HG02763 (cell line): ENCODE results near the gene COL15A1.

ENCODE experiments used
- ATAC-seq: cut with Tn5 transposase; IDR thresholded peaks from one replicate; pipeline ENCODE4 v1.9.1; 2021; ENCODE audit warnings: mild to moderate bottlenecking, moderate library complexity; ENCODE audit not compliant: unreplicated experiment

Gene COL15A1

DNA sequence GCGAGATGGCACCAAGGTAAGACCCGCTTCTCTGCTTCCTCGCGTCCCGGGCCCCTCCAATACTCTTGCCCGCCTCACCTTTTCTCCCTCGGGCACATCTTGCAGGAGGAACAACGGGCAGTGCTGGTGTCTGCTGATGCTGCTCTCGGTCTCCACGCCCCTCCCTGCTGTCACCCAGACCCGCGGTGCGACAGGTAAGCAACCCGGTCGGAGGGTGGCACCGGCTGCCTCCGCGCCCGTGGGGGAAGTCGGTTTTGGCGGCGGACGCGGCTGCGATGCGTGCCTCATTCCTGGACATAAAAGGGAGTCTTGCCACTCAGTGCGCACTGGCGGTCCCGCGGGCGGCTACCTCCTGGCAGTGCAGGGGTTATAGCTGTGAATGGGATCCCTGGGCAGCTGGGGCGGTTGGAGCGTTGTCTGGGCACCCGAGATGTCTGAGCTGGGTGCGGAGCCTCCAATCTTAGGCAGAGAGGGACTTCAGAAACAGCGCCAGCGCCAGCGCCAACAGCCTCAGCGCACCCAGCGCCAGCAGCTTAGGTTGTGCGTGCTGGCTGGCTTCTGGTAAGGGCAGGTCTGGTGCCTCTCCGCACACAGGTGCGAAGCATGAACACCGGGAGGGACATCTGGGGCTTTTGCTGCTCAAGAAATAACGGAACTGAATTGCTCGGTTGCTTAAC is 488 bp downstream of the COL15A1 start:
- no peak for ATAC-seq

DNA sequence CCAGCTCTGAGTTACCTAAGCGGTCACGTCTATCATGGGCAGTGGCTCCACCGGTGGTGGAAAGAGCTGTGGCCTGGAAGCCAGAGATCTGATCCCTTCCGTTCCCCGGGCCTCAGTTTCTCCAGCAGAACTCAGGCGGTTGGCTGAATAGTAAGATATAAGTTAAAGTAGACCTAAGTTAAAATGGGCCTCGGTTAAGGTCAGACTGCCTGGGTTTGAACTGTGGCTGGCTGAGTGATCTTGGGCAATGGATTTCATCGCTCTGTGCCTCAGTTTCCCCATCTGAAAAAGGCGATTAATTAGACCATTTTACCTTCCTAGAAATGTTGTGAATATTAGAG is 997 bp downstream of the COL15A1 start:
- no peak for ATAC-seq

DNA sequence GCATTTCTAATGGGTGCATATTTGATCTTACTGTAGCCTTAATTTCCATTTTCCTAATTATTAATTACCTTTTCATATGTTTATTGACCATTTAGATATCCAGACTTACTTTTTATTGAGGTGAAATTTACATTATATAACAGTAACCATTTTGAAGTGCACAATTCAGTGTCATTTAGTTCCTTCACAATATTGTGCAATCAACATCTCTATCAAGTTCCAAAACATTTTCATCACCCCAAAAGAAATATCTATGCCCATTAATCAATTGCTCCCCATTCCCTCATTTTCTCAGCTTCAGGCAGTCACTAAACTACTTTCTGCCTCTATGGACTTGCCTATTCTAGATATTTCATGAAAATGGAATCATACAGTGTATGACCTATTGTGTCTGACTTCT is 5.9 kb downstream of the COL15A1 start:
- ATAC-seq = no peak

DNA sequence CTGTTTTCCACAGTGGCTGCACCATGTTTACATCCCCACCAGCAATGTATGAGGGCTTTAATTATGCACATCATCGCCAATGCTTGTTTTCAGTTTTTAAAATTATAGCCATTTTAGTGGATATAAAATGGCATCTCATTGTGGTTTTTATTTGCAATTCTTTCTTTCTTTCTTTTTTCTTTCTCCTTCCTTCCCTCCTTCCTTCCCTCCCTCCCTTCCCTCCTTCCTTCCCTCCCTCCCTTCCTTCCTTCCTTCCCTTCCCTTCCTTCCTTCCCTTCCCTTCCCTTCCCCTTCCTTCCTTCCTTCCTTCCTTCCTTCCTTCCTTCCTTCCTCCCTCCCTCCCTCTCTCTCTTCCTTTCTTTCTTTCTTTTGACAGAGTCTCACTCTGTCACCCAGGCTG is 6.6 kb downstream of the COL15A1 start:
- ATAC-seq = no peak

DNA sequence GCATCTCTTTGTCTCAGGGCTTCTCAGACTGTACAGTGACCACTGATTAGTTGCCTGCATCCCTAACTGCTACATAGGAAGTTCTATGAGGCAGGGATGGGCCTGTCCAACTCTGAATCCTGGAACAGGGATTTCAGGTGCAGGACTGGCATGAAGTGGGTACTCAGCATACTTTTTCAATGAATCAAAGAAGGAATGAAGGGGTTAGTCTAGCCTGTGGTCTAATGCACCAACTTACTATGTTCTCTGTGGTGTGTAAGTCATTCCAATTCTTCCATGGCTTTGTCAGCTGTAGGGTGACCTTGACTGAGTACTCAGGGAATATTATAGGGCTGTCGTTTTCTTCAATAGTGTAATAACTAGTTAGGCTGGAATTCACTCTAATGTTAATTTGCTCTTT is 8.3 kb downstream of the COL15A1 start:
- ATAC-seq = no peak

DNA sequence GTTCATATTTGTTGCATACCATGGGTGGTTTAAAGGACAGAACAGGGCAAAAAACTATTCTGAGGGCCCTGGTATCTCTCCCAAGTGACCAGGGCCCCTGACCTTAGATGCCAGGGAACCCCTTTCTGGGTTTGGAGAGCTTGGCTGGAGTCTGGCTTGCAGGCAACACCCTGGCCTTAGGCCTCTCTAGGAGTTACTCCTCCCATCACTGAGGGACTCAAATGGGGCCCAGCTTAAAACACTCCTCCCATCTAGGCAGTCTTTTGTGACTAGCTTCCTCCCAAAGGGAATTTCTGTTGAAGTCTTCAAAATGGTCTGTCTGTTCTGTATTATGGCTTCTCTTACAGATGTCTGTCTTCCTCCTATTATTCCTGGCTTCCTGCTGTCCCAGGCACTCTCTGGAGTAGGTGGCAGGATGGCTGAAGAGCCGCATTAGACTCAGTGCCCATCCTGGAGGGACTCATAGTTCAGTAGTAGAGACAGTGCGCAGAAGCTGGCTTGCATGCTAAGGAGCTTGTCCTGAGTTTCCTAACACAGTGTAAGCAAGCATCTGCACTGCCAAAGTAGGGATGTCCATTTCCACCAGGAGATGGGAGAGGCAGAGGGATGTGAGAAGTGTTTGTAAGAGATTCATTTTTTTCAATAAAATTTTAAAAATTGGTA is 10.0 kb downstream of the COL15A1 start:
- ATAC-seq = no peak

DNA sequence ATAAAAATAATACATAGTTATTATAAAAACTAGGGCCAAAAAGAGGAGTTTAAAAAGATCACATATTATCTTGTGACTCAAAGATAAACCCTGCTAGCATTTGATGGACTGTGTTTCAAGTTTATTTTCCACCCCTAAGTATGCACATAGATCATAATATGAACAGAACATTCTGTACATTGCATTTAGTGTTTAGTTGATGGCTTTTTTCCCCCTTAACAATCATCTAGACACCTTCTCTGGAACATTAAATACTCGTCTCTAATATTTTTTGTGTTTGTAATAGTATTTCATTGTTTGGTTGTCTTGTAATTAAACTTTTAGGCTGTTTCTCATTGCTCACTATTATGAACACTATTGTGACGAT is 10.5 kb downstream of the COL15A1 start:
- ATAC-seq = no peak

DNA sequence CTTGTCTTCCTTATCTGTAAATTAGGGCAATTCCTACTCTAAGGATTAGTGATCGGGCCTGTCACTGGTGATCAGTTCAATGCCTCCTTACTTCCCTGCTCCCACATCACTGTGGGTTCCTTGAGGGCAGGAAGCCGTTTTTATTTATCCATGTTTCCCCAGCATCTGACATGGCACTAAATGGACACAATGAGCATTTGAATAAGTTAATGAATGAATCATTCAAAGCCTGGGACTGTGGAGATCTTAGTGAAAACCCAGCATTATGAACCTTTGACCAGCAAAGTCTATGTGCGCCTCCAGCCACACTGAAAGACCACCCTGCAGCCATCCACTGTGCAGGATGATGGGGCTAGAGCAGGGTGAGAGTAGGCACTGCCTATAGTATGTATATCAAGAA is 11.6 kb downstream of the COL15A1 start:
- ATAC-seq = no peak

DNA sequence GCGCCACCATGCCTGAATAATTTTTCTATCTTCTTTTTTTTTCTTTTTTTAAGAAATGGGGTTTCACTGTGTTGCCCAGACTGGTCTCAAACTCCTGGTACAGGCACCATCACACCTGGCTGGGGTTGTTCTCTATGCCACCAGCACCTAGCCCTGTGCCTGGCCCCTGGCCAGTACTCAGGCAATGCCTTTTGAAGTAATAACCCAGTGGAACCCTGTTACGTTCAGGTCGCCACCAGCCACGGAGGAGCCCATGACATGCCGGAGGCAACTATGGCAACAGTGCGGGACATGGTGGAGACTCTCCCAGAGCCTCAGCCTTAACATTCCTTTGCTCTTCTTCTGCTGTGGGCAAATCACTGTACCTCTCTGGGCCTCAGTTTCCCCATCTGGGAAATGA is 14.1 kb downstream of the COL15A1 start:
- no peak for ATAC-seq

DNA sequence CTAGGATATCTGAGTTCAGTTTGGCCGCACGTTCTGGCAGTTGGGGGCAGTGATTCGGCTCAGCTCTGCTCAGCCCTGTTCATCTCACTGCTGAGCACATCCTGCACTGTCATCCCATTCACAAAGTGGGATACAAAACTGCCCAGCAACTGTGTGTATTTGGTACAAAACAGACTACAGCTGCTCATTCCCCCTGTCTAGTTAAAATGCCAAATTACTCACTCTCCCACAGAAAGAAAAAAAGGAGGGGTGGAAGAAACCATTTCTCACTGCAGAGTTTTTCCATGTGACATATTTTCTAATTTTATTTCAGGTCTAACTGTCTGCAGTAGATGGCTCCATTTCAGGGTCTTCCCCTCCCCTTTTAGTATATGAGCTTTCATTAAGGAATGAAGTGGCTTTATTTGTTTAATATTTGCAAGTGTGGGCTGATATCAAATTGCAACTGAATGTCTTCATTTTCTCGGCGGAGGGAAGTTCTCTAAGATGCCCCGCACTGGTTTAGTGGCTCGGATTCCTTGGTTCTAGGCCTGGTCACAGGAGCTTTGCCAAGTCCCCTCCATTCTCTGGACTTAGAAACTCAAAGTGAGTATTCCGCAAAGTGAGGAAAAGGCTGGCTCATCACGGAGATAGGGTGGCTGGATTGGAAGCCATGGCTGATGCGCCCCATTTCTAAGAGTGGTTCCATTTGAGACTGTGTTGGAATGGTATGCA is 14.7 kb downstream of the COL15A1 start:
- ATAC-seq = no peak

DNA sequence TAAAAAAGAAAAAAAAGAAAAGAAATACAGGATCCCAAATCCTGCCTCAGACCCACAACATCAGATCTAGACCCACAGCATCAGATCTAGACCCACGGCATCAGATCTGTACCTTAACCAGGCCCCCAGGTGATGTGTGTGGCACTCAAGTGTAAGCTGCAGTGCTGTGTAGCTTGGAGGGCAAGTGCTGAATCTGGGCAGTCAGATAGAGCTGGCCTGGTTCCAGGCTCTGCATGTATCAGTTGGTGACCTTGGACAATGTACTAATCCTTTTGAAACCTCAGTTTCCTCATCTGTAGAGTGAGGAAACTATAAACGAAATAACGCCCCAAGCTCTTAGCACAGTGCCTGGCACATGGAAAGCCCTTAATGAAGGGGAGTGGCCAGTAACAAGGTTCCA is 16.7 kb downstream of the COL15A1 start:
- no peak for ATAC-seq

DNA sequence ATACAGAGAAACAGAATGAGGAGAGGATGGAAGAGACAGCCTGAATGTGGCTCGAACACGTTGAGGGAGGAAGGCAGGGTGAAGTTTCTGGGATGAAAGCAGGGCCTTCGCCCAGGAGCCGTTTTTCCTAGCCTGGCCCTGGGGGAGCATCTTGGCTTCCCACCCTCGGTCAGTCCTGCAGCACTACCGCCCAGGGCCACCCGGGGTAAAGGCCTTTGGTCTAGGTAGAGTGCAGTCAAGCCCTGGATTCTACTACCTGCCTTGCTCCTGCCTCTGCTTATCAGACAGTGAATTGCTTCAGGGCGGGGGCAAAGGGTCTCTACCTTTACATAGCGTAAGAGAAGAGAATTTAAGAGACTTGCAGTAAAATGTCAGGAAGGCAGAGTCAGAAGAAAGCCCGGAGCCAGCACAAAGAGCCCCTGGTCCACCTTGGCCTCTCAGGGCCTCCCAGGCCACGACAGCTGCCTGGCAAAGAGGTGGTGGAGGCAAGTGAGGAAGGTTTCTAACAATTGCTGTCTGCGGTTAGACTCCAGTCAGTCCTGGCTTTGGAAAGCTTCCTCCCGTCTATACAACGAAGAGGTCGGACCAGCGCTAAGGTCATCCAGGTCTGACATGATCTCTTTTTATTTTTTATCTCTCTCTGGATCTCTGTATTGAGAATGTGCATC is 17.9 kb downstream of the COL15A1 start:
- no peak for ATAC-seq

DNA sequence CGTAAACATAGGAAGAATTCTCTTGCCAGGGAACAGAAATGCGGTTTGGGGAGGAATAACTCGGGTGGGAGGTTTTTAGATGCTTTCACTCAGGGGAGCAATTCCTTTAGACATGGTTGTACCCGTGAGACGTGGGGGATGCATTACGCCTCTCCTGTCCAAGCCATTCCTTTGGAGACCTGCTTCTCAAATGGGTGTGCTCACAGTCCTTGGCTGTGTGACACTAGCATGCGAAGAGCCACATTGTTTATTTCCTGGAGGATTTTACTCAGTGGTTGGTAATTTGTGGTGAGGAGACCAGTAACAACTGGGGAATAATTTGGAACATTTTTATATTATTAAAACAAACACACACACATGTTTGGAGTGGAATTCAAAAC is 18.5 kb downstream of the COL15A1 start:
- ATAC-seq = no peak

DNA sequence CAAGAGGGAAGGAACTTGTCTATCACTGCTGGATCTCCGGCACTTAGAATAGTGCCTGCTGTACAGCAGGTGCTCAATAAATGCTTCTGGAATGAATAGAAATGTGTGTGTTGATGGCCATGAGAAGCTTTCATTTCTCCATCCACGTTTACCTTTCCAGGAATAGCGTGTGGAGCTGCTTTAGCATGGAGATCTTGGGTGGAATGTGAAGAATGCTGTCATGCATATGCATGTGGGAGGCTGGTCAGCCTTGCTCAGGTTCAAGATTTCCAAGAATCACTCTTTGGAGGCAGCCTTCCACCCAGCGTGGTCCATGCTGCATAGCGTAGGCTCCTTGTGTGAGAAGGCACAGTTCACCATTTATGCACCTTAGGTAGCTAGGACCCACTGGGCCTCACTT is 19.2 kb downstream of the COL15A1 start:
- ATAC-seq = no peak

DNA sequence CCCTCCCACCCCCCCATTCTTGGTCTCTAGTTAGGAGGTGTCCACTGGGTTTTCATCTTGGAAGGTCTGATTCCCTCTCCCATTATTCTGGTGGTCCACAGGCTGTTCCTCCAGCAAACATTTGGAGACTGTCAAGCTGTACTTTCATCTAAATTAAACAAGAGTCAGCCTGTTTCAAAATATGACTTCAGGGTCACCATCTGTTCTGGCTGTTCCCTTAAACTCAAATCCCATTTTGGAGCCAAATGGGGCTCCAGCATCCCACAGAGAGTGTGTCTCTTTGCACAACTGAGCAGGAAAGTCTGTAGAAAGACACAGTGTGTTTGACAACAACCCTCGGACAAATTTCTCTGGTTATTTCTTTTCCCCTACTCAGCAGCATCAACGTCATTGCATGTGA is 20.5 kb downstream of the COL15A1 start:
- no peak for ATAC-seq

DNA sequence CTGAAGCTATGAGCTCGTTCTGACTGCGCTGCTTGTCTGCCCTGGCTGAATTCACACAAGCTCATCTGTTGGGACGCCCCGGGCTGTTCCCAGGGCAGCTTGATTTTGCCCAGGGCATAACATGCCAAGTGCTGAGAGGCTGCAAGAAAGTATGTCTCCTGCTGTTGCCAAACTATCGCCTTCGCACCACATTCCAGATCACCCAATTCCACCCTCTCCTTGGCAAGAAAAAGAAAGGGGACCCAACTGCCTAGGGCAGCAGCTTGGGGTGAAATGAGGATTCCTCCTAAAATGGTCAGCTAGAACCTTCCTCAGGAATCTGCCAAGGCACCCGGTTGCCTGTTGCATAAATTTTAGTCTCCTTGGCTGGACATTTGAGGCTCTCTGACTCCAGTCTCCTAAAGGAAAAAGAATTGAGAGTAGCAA is 21.2 kb downstream of the COL15A1 start:
- no peak for ATAC-seq

DNA sequence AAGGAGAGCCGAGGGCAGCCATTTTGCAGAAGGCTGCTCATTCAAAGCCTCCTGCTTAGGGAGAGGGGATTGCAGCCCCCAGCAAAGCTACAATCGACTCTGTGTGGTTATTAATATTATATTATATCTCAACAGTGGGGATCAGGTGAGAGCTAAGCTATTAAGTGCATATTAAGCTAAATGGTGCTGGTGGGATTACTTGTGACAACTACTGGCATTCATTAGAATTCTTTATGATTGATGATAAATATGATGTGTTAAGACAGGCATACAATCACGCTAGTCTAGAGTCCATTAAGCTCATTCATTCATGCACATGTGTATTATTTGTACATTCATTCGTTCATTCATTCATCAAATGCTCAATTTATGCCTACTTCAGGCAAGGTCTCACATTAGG is 23.0 kb downstream of the COL15A1 start:
- ATAC-seq = no peak

DNA sequence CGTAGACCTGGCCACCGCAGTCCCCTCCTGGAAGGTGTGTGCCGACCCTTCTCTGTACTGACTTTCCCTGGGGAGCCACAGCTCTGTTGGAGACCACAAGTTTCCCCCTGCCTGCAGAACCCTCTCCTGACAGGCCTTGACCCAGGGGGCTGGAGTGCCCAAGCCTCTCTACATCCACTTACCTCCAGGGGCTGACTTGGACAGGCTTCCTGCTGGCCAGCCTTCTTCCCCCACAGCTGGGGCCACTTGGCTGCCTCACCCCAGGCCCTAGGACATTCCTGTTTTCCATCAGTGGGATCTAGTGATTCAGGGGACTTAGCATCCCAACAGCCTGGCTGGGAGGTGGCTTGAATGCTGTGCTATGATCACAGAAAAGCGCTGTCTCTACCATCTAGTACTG is 23.6 kb downstream of the COL15A1 start:
- no peak for ATAC-seq

DNA sequence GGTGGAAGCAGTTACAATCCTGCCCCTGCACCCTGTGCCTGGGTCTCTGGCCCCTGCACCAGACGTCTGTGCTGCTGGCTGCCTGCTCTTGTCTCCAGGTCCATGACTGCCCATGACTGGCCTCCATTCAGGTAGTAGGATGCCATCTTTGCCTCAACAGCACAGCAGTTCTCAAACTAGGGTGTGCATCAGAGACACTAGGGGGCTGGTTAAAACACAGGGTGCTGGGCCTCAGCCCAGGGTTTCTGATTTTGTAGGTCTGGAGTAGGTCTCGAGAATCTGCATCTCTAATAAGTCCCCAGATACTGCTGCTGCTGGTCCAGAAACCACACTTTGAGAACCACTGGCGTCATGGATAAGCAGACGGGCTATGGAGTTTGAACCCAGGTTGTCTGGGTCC is 24.0 kb downstream of the COL15A1 start:
- ATAC-seq = no peak

DNA sequence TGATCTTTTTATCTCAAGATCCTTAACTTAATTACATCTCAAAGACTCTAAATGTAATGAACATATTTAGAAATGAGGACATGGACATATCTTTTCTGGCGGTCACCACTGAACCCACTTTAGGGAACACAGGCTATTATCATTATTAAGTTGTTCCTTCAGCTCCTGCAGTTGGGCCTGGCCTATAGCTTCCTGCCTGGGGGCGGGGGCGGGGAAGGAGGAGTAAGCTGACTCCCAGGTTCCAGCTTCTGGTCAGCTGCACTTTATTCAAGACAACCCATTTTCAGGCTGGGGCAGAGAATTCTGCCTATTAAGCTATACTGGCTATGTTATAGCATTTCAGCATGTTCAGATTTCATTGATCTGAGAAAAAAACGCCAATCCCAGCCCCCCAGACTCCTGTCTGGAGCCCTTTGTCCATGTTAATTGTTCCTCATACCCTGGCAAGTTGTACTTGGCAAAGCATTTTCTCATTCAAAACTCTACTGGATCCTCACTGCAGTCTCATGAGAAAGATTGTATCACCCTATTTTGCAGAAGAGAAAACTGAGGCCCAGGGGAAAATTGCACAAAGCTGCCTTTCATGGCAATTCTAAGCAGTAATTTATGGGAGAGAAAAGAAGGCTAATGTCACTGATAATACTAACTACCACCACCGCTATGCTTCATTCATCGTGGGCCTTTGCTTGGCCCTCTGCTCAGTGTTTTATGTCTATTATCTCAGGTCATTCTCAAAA is 25.1 kb downstream of the COL15A1 start:
- ATAC-seq = no peak

DNA sequence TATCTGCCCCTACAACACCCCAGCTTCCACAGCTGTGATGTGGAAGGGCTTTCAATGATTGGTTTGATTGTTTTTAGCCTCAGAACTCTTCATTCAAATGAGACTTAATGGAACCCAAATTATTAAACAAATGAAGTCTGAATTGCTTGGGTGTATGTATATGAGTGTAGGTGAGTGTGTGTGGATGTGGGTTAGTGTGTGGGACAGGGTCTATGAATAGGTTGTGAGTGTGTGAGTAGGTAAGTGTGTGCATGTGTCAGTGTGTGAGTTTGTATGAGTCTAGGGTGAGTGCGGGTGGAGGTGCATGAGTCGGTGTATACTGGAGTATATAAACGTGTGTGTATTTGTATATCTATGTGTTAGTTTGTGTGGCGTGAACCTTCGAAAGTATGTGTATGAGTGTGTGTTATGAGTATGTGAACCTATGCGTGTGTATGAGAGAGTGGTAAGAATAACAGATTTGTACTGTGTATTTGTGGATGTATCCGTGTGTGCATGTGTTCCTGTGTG is 26.9 kb downstream of the COL15A1 start:
- no peak for ATAC-seq
